GM23248 (cell line): ENCODE results near the gene FER1L5. TPM values are rescaled to one million over a fixed set of nuclear protein-coding genes. Genes with fewer than 3 reads are reported as not detected.
A peak's percentile ranks its signal among the peaks of the same experiment; 100 is the strongest.

ENCODE experiments used
- DNase-seq: peaks from one replicate; pipeline ENCODE4 v3.0.0-alpha.2; 2015
- H2AFZ ChIP-seq: fragments of 200-600 bp; sonication (generic); 2 replicates; pipeline ENCODE4 v1.6.1; 2016; ENCODE audit warnings: antibody characterized with exemption
- H3F3A ChIP-seq: fragments of 200-600 bp; sonication (generic); 2 replicates; pipeline ENCODE4 v1.6.1; 2016; ENCODE audit warnings: mild to moderate bottlenecking, antibody characterized with exemption, mixed run types; ENCODE audit not compliant: insufficient read depth
- H3K27ac ChIP-seq: fragments of 200-600 bp; sonication (generic); 2 replicates; pipeline ENCODE4 v1.5.1; 2016; ENCODE audit warnings: mild to moderate bottlenecking
- H3K27me3 ChIP-seq: fragments of 200-600 bp; sonication (generic); replicated peaks from 2 replicates; pipeline ENCODE4 v1.6.1; 2016; ENCODE audit warnings: mild to moderate bottlenecking; ENCODE audit not compliant: insufficient read depth
- H3K36me3 ChIP-seq: fragments of 200-600 bp; sonication (generic); 2 replicates; pipeline ENCODE4 v1.6.1; 2016; ENCODE audit warnings: low read depth, mild to moderate bottlenecking
- H3K4me1 ChIP-seq: fragments of 200-600 bp; sonication (generic); 2 replicates; pipeline ENCODE4 v1.6.1; 2016; ENCODE audit warnings: mild to moderate bottlenecking; ENCODE audit not compliant: insufficient read depth
- H3K4me2 ChIP-seq: fragments of 200-600 bp; sonication (generic); one replicate; pipeline ENCODE4 v1.6.1; 2016; ENCODE audit warnings: mild to moderate bottlenecking; ENCODE audit not compliant: unreplicated experiment
- H3K4me3 ChIP-seq: fragments of 200-600 bp; sonication (generic); 2 replicates; pipeline ENCODE4 v1.5.1; 2016; ENCODE audit warnings: mild to moderate bottlenecking
- H3K79me2 ChIP-seq: fragments of 200-600 bp; sonication (generic); 2 replicates; pipeline ENCODE4 v1.6.1; 2016; ENCODE audit warnings: mild to moderate bottlenecking; ENCODE audit not compliant: insufficient read depth
- H3K9ac ChIP-seq: fragments of 200-600 bp; sonication (generic); 2 replicates; pipeline ENCODE4 v1.6.1; 2016; ENCODE audit warnings: mild to moderate bottlenecking
- H3K9me2 ChIP-seq: fragments of 200-600 bp; sonication (generic); 2 replicates; pipeline ENCODE4 v1.6.1; 2016; ENCODE audit warnings: mixed run types, mild to moderate bottlenecking, moderate library complexity; ENCODE audit not compliant: insufficient read depth
- H3K9me3 ChIP-seq: fragments of 200-600 bp; sonication (generic); one replicate; pipeline ENCODE4 v1.6.1; 2017; ENCODE audit warnings: low read depth
- H4K20me1 ChIP-seq: fragments of 200-600 bp; sonication (generic); 2 replicates; pipeline ENCODE4 v1.6.0; 2016; ENCODE audit not compliant: insufficient read depth
- EZH2 ChIP-seq: fragments of 200-600 bp; sonication (generic); IDR thresholded peaks from 2 replicates; pipeline ENCODE4 v1.6.1; 2018; ENCODE audit warnings: antibody characterized with exemption, mild to moderate bottlenecking; ENCODE audit not compliant: insufficient read depth, poor library complexity, severe bottlenecking
- EZH2phosphoT487 ChIP-seq: fragments of 200-600 bp; sonication (generic); IDR thresholded peaks from 2 replicates; pipeline ENCODE4 v1.6.1; 2018; ENCODE audit warnings: antibody characterized with exemption, moderate library complexity, mild to moderate bottlenecking, low read depth; ENCODE audit not compliant: insufficient read depth
- WGBS, 2 experiments: methylation state at CpG; one replicate each; pipeline ENCODE4 v1.1.6; 2015 to 2017; ENCODE audit warnings: low lambda C conversion rate in 2 of 2, low coverage in 1 of 2; ENCODE audit errors: missing lambda C conversion rate in 2 of 2; 5-methylcytosine and 5-hydroxymethylcytosine counted together
- in situ Hi-C: fragments of 300-500 bp; cut with MboI; formaldehyde crosslinking; loops from 2 replicates; pipeline ENCODE4 v1.15.0; 2020
- polyA plus RNA-seq: library from polyadenylated mRNA; unstranded; fragments of >200 nt; fragmentation: Nextera tagmentation; extraction: Ambion mirVana; gene quantifications from 2 replicates; pipeline ENCODE4 v1.2.1, GENCODE V29; 2016
- total RNA-seq: library from RNA; depleted of rRNA; stranded (reverse); fragments of >200 nt; shearing (Covaris generic); gene quantifications from 2 replicates; pipeline ENCODE4 v1.2.3, GENCODE V29; 2014

FER1L5 gene
- total and polyA plus RNA-seq, 2 experiments from 2014 or later, result under 0.01 to 0.08 TPM

DNA sequence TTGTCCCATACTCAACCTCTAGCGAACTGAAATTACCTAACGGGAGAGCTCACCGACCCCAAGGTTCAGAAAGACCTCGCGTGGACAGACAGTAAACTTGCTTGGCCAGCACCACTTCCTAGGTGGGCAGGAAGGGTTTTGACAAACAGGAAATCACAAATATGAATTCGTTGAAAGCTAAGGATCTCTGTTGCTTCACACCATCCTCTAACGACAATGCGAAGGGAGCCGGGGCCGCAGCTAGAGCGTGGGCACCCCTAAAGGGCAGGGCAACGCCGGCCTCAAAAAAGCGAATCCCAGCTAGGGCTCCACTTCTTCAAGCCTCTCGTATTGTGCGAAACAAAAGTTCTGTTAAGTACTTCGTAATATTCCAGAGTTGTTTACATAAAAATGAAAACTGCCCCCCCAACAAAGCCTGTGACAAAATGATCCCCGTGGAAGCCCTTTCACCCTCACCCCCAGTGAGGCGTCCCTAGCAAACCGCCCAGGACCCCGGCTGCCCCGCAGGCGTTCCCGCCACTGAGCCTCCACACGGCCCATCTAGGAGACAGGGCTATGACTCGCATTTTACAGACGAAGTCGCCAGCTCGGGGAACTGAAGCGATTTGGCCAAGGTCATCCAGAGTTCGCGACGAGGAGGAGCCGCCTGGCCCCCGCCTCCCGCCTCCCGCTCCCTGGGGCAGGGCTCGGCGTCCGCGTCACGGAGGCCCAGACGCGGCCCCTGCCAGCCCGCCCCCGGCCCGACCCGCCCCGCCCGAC is 5.0 kb upstream of the FER1L5 start:
- peak; percentile 97 for DNase-seq

DNA sequence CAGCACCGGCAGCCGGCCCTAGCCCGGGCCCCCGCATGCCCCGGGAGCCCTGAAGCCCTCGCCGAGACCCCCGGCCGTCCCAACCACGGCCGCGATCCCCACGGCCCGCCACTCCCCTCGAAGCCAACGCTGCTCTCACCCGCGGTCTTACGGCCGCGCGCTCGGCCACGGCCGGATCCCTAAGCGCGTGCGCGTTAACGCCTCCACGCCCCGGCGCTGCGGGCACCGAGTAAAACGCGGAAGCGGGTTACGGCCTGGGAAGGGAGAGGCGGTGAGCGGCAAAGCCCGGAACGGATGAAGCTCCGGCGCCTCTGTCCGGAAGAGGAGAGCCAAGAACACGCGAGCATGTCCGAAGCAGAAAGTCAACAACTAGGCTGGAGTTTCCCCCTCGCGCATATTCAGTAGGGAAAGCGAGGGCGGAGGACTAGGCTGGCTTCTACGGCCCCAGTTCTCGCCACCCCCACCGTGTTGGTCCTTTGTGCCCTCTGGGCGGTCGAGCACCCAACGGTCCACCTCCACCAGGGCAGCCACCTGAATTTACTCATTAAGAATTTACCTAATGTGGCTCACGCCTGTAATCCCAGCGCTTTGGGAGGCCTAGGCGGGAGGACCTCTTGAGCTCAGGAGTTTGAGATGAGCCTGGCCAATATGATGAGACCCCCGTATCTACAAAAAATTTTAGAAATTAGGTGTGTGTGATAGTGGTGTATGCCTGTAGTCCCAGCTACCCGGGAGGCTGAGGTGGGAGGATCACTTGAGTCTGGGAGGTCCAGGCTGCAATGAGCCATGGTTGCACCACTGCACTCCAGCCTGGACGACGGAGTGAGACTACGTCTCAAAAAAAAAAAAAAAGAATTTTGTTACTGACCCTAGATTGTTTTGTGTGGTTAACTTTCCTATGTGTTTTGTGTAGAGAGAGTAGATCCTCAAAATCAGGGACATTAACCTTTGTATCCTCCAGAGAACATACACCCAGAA is 4.1 kb upstream of the FER1L5 start, which contains the start of gene KANSL3:
Gene KANSL3 (minus strand): TSS at position 169 of the 978 bp plus-strand sequence. CDS start 1,177 bp downstream, outside the sequence.
- no peaks in the 10 kb centered on the region for H4K20me1 ChIP-seq
- peak within 1 kb of the TSS; percentile 91 for H3K27ac ChIP-seq
- peaks cover 8% of the 10 kb centered on the region; the same call in 1 of the 2 replicates for H3K36me3 ChIP-seq
- H3F3A ChIP-seq, result no peaks in the 10 kb centered on the region
- H3K4me3 ChIP-seq, result peak within 1 kb of the TSS; percentile 80
- in situ Hi-C loops, result no loop called here
- H3K9ac ChIP-seq, result peak within 1 kb of the TSS; percentile 93
- WGBS, 2 experiments, result 9% methylated on average over 63 to 66 of the region's 67 CpGs
- TF ChIP-seq EZH2, result no peak
- no peak for TF ChIP-seq EZH2phosphoT487
- H3K4me2 ChIP-seq, result peak within 1 kb of the TSS; percentile 94
- H3K79me2 ChIP-seq, result peaks cover 43% of the 10 kb centered on the region
- peaks cover 19% of the 10 kb centered on the region for H3K4me1 ChIP-seq
- no peaks in the 10 kb centered on the region for H3K9me3 ChIP-seq
- no peaks in the 10 kb centered on the region for H3K27me3 ChIP-seq
- no peaks in the 10 kb centered on the region for H3K9me2 ChIP-seq
- H2AFZ ChIP-seq, result peak within 1 kb of the TSS; percentile 93
- peak; percentile 97 for DNase-seq

More for the DNA sequence above, 5.0 kb upstream of the FER1L5 start:
- WGBS, 2 experiments, result 1 to 2% methylated on average over 26 to 37 of the region's 50 CpGs
- H3K27me3 ChIP-seq, result no peaks in the 10 kb centered on the region
- no peaks in the 10 kb centered on the region for H3K9me2 ChIP-seq
- no peaks in the 10 kb centered on the region for H3K9me3 ChIP-seq
- in situ Hi-C loops, result no loop called here
- H4K20me1 ChIP-seq, result no peaks in the 10 kb centered on the region
- H3K36me3 ChIP-seq, result peaks cover 8% of the 10 kb centered on the region; the same call in 1 of the 2 replicates
- H3K27ac ChIP-seq, result peak overlapping the region; percentile 91
- H3K4me2 ChIP-seq, result peak overlapping the region; percentile 94
- TF ChIP-seq EZH2, result no peak
- no peak for TF ChIP-seq EZH2phosphoT487
- H3F3A ChIP-seq, result peaks cover 3% of the 10 kb centered on the region
- peaks cover 52% of the 10 kb centered on the region for H3K79me2 ChIP-seq
- peaks cover 19% of the 10 kb centered on the region for H3K4me1 ChIP-seq
- peak overlapping the region; percentile 93 for H3K9ac ChIP-seq
- H3K4me3 ChIP-seq, result peak overlapping the region; percentile 80
- peak overlapping the region; percentile 54 for H2AFZ ChIP-seq

DNA sequence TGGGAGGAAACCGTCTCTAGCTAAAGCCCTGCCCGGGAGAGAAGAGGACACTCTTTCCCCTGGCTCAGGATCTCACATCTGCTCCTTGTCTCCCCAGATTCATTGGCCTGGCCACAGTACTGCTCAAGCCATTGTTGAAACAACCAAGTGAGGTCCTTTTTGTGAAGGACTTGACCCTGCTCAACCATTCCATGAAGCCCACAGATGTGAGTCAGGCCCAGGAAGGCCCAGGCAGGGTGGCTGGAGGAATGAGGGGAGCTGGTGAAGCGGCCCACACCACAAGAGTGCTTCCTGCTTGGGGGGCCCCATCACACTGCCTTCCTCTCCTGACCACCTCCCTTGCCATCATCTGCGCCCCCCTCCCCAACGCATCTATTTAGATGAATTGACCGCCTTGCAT is 5.1 kb downstream of the FER1L5 start:
- Histone ChIP-seq H3K27ac (no peak overlapping the region), H3K4me2 (no peak overlapping the region), H3K9ac (no peak overlapping the region), H3K9me3 (no peaks in the 10 kb centered on the region), H3K36me3 (no peaks in the 10 kb centered on the region), H3F3A (no peaks in the 10 kb centered on the region), H2AFZ (no peak overlapping the region), H3K79me2 (no peaks in the 10 kb centered on the region), H3K4me3 (no peak overlapping the region), H3K27me3 (no peaks in the 10 kb centered on the region), H3K9me2 (no peaks in the 10 kb centered on the region), H4K20me1 (no peaks in the 10 kb centered on the region), H3K4me1 (no peaks in the 10 kb centered on the region)
- WGBS, 2 experiments, result 72 to 76% methylated on average over 6 of the region's 6 CpGs
- DNase-seq, result no peak
- in situ Hi-C loops, result no loop called here
- no peak for TF ChIP-seq EZH2phosphoT487
- TF ChIP-seq EZH2, result no peak

DNA sequence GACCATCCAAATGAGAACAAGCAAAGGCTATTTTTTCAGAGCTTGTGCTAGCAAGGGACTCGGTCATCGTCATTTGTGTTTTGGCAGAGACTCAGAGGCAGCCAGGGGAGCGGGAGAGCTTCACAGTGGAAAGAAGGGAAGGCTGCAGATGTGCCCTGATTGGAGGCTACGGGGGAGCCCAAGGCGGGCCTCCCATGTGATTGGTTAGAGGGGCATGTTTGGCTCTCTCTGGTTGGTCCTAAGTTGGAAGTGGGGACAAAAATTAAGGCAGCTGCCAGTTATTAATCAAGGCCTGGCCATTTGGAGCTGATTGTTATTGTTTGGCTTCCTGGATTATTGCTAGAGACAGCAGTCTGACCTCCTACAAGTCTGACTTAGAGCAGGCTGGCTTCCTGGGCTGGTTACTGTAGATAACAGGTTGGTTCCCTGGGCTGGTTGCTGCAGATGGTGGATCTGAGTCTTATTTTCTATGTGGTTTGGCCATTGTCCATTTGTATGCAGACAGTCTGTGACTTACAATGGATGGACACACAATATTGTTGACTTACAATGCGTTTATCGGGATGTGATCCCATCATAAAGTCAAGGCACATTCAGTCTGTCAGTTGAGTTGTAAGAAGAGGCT is 5.9 kb downstream of the FER1L5 start:
- H3K27me3 ChIP-seq, result no peaks in the 10 kb centered on the region
- TF ChIP-seq EZH2phosphoT487 (no peak), EZH2 (no peak)
- H3K4me2 ChIP-seq, result no peak overlapping the region
- no peaks in the 10 kb centered on the region for H3K9me2 ChIP-seq
- H3K79me2 ChIP-seq, result no peaks in the 10 kb centered on the region
- no peaks in the 10 kb centered on the region for H3K4me1 ChIP-seq
- no peaks in the 10 kb centered on the region for H4K20me1 ChIP-seq
- H3K27ac ChIP-seq, result no peak overlapping the region
- no peaks in the 10 kb centered on the region for H3K36me3 ChIP-seq
- H3K4me3 ChIP-seq, result no peak overlapping the region
- DNase-seq, result no peak
- no peaks in the 10 kb centered on the region for H3F3A ChIP-seq
- no peak overlapping the region for H3K9ac ChIP-seq
- in situ Hi-C loops, result no loop called here
- H2AFZ ChIP-seq, result no peak overlapping the region
- WGBS, 2 experiments, result 89 to 92% methylated on average over 7 of the region's 7 CpGs
- no peaks in the 10 kb centered on the region for H3K9me3 ChIP-seq
